Thyroid gland (tissue), 4 donors: ENCODE data around the gene ARL8B.

Source experiments
- POLR2A ChIP-seq, 2 donors: fragments of 450-650 bp; IDR thresholded peaks; one replicate each; pipeline ENCODE4 v1.6.1; 2017; ENCODE audit warnings: antibody characterized with exemption in 2 of 2, mild to moderate bottlenecking in 2 of 2, moderate library complexity in 1 of 2
- TF ChIP-seq, protein P1 (sequence below), 6 experiments: fragments of 200-600 bp in 3 of 6; fragments of 450-650 bp in 3 of 6; sonication (generic) in 3 of 6; IDR thresholded peaks; one replicate each; pipeline ENCODE4 v1.5.1; 2016 to 2019; ENCODE audit warnings: antibody characterized with exemption in 6 of 6, mild to moderate bottlenecking in 2 of 6, inconsistent platforms in 1 of 6, moderate library complexity in 1 of 6

DNA sequence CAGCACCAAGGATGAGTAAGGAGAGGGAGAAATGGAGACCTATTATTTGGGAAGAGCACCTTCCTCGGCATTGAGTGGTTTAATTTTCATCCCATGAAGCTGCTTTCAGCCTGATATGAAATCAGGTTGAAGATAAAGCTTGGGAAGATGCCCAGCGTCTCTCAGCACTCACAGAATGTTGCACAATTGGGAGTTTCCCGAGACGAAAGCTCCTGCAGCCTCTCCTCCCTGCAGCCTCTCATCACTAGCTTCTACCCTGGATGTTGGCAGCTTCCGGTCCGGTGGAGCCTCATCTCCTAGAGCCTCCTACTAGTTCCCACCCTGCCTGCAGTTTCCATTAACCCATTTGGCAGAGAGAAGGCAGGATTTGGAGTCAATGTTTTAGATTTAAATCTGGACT is 105.7 kb downstream of the ARL8B start:
- TF ChIP-seq, protein P1, sequence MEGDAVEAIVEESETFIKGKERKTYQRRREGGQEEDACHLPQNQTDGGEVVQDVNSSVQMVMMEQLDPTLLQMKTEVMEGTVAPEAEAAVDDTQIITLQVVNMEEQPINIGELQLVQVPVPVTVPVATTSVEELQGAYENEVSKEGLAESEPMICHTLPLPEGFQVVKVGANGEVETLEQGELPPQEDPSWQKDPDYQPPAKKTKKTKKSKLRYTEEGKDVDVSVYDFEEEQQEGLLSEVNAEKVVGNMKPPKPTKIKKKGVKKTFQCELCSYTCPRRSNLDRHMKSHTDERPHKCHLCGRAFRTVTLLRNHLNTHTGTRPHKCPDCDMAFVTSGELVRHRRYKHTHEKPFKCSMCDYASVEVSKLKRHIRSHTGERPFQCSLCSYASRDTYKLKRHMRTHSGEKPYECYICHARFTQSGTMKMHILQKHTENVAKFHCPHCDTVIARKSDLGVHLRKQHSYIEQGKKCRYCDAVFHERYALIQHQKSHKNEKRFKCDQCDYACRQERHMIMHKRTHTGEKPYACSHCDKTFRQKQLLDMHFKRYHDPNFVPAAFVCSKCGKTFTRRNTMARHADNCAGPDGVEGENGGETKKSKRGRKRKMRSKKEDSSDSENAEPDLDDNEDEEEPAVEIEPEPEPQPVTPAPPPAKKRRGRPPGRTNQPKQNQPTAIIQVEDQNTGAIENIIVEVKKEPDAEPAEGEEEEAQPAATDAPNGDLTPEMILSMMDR (IDR thresholded peaks at IDR 0.05): no peak
- no peak for TF ChIP-seq POLR2A (IDR thresholded peaks at IDR 0.05)
